CD4-positive, alpha-beta T cell (primary cell): Measurements from ENCODE around the gene KCNAB2. TPM values are rescaled to one million over a fixed set of nuclear protein-coding genes. Genes with fewer than 3 reads are reported as not detected.

Source experiments
- ATAC-seq: fragments of 200-7000 bp; cut with Tn5 transposase; one replicate; pipeline ENCODE4 v1.10.0; 2022; ENCODE audit warnings: mild to moderate bottlenecking; ENCODE audit not compliant: poor library complexity
- CTCF ChIA-PET: fragments of 350-600 bp; sonication (Branson Sonifier 250); formaldehyde crosslinking; loops from one replicate; lab custom pipeline; 2021; ENCODE audit warnings: antibody characterized with exemption, inconsistent platforms; lab: Charles Lee
- POLR2A ChIA-PET: fragments of 350-600 bp; sonication (Branson Sonifier 250); formaldehyde crosslinking; loops from one replicate; lab custom pipeline; 2021; ENCODE audit warnings: antibody characterized with exemption, inconsistent platforms; lab: Charles Lee
- DNase-seq, 14 experiments: peaks; one replicate each; pipeline ENCODE4 v3.0.0-alpha.2; 2013 to 2020; ENCODE audit warnings: mixed read lengths in 2 of 14
- H3K27ac ChIP-seq, 2 donors: one replicate each; pipeline versions ENCODE4 v1.5.1 to v1.7.0; 2013; ENCODE audit warnings: low read length in 2 of 2, low read depth in 1 of 2, mild to moderate bottlenecking in 1 of 2
- H3K27me3 ChIP-seq, 2 experiments: 1 replicate in 1 of 2; 2 replicates in 1 of 2; pipeline versions ENCODE4 v1.6.1 to v1.7.0; 2013; ENCODE audit warnings: low read length in 2 of 2, control low read depth in 1 of 2, mild to moderate bottlenecking in 1 of 2, moderate library complexity in 1 of 2; ENCODE audit not compliant: insufficient read depth in 2 of 2, control insufficient read depth in 1 of 2
- H3K36me3 ChIP-seq: one replicate; pipeline ENCODE4 v1.6.1; 2013; ENCODE audit warnings: low read length, control low read depth; ENCODE audit not compliant: insufficient read depth
- H3K4me1 ChIP-seq: one replicate; pipeline ENCODE4 v1.6.1; 2013; ENCODE audit warnings: low read length, control low read depth; ENCODE audit not compliant: insufficient read depth
- H3K4me3 ChIP-seq: one replicate; pipeline ENCODE4 v1.5.1; 2013; ENCODE audit warnings: mild to moderate bottlenecking, low read length, moderate library complexity
- H3K9me3 ChIP-seq, 2 experiments: 1 replicate in 1 of 2; 2 replicates in 1 of 2; pipeline versions ENCODE4 v1.6.1 to v1.7.0; 2013; ENCODE audit warnings: low read length in 2 of 2, mild to moderate bottlenecking in 2 of 2, control low read depth in 1 of 2, moderate library complexity in 1 of 2; ENCODE audit not compliant: control insufficient read depth in 1 of 2, insufficient read depth in 1 of 2
- H3K27ac Mint-ChIP-seq: one replicate; pipeline ENCODE4 v1.8.0; 2020; ENCODE audit warnings: mixed read lengths
- H3K27me3 Mint-ChIP-seq: one replicate; pipeline ENCODE4 v1.8.0; 2021; ENCODE audit warnings: mixed read lengths
- H3K36me3 Mint-ChIP-seq: one replicate; pipeline ENCODE4 v1.8.0; 2021; ENCODE audit warnings: low read depth, mixed read lengths
- H3K4me1 Mint-ChIP-seq: one replicate; pipeline ENCODE4 v1.8.0; 2021; ENCODE audit warnings: low read depth, mixed read lengths
- H3K4me3 Mint-ChIP-seq: one replicate; pipeline ENCODE4 v1.8.0; 2020; ENCODE audit warnings: mild to moderate bottlenecking, mixed read lengths
- H3K9me3 Mint-ChIP-seq: one replicate; pipeline ENCODE4 v1.8.0; 2020; ENCODE audit warnings: mixed read lengths
- intact Hi-C, 2 experiments: fragments of 100-400 bp; cut with DNase I in 1 of 2; cut with micrococcal nuclease in 1 of 2; formaldehyde crosslinking; loops; one replicate each; pipeline versions ENCODE4 v1.15.1 to v1.9.0; 2023 to 2025; cut with DNase I, micrococcal nuclease
- total RNA-seq, 174 experiments: library from RNA in 2 of 174; stranded (reverse) in 2 of 174; gene quantifications; one replicate each; pipeline ENCODE4 v1.2.3 and lab custom pipeline; 2021 to 2026
- TF ChIP-seq, protein P1 (sequence below): fragments of 200-600 bp; IDR thresholded peaks from one replicate; pipeline ENCODE4 v1.8.0; 2022; ENCODE audit warnings: antibody characterized with exemption, mild to moderate bottlenecking

Gene KCNAB2
- total RNA-seq, 2 experiments from 2014 or later = 147 to 155 TPM

GRCh38 chr1:6142734-6143133 lies 97.0 kb downstream of the KCNAB2 start:
- Histone ChIP-seq H3K36me3 (no peaks in the 10 kb centered on the region), H3K27ac (no peak overlapping the region), H3K4me1 (no peaks in the 10 kb centered on the region), H3K9me3 (no peaks in the 10 kb centered on the region), H3K27me3 (peaks cover 0 to 8% of the 10 kb centered on the region in 2 experiments), H3K4me3 (no peak overlapping the region)
- ATAC-seq (no peak), DNase-seq (no peak)
- H3K4me3 Mint-ChIP-seq = no peak overlapping the region
- TF ChIP-seq, protein P1, sequence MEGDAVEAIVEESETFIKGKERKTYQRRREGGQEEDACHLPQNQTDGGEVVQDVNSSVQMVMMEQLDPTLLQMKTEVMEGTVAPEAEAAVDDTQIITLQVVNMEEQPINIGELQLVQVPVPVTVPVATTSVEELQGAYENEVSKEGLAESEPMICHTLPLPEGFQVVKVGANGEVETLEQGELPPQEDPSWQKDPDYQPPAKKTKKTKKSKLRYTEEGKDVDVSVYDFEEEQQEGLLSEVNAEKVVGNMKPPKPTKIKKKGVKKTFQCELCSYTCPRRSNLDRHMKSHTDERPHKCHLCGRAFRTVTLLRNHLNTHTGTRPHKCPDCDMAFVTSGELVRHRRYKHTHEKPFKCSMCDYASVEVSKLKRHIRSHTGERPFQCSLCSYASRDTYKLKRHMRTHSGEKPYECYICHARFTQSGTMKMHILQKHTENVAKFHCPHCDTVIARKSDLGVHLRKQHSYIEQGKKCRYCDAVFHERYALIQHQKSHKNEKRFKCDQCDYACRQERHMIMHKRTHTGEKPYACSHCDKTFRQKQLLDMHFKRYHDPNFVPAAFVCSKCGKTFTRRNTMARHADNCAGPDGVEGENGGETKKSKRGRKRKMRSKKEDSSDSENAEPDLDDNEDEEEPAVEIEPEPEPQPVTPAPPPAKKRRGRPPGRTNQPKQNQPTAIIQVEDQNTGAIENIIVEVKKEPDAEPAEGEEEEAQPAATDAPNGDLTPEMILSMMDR = no peak
- CTCF ChIA-PET = no interaction called here
- intact Hi-C loops = no loop called here
- no peaks in the 10 kb centered on the region for H3K4me1 Mint-ChIP-seq
- no peak overlapping the region for H3K27ac Mint-ChIP-seq
- POLR2A ChIA-PET = no interaction called here
- H3K9me3 Mint-ChIP-seq = no peaks in the 10 kb centered on the region
- no peaks in the 10 kb centered on the region for H3K27me3 Mint-ChIP-seq
- no peaks in the 10 kb centered on the region for H3K36me3 Mint-ChIP-seq

DNA sequence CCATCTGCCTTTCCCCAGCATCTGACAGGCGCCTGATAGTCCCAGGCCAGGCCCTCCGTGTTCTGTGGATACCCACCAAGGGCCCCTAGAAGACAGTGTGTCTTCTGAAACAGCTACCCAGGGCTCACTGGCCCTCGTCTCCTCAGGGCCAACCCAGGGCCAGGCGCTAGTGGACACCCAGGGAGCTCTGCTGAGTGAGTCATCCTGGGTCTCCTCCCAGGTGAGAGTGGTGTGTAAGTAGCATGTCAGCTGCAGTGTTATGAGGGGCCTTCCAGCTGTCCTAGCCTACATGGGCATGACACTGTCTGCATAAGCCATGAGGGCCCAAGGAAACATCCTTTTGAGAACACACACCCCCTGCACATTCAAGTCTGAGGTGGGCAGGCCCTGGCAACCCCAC lies 97.7 kb downstream of the KCNAB2 start:
- Mint-ChIP-seq H3K4me3 (no peak overlapping the region), H3K27me3 (peaks cover 6% of the 10 kb centered on the region), H3K4me1 (peaks cover 6% of the 10 kb centered on the region), H3K27ac (no peak overlapping the region), H3K9me3 (no peaks in the 10 kb centered on the region), H3K36me3 (no peaks in the 10 kb centered on the region)
- Histone ChIP-seq H3K9me3 (no peaks in the 10 kb centered on the region), H3K27ac (no peak overlapping the region), H3K36me3 (no peaks in the 10 kb centered on the region), H3K4me1 (peaks cover 4% of the 10 kb centered on the region), H3K27me3 (peaks cover 3 to 8% of the 10 kb centered on the region in 2 experiments), H3K4me3 (no peak overlapping the region)
- CTCF ChIA-PET = no interaction called here
- ATAC-seq (no peak), DNase-seq (no peak)
- POLR2A ChIA-PET = no interaction called here
- TF ChIP-seq, protein P1 = no peak
- intact Hi-C loops = no loop called here

GRCh38 chr1:6144175-6144574 lies 98.5 kb downstream of the KCNAB2 start:
- Mint-ChIP-seq H3K36me3 (no peaks in the 10 kb centered on the region), H3K4me1 (peaks cover 9% of the 10 kb centered on the region), H3K9me3 (no peaks in the 10 kb centered on the region), H3K4me3 (no peak overlapping the region), H3K27ac (no peak overlapping the region), H3K27me3 (peaks cover 8% of the 10 kb centered on the region)
- no peak overlapping the region for H3K27ac ChIP-seq
- no peak for ATAC-seq
- peaks cover 0 to 4% of the 10 kb centered on the region in 2 experiments for H3K9me3 ChIP-seq
- POLR2A ChIA-PET = interaction anchor here (0.6 kb wide), 1 partner anchor 44 kb away, joined by 3 read pairs; no protein-coding TSS in a partner anchor
- peaks cover 7 to 12% of the 10 kb centered on the region in 2 experiments for H3K27me3 ChIP-seq
- no peak overlapping the region for H3K4me3 ChIP-seq
- CTCF ChIA-PET = no interaction called here
- DNase-seq = no peak
- H3K4me1 ChIP-seq = peaks cover 11% of the 10 kb centered on the region
- no peaks in the 10 kb centered on the region for H3K36me3 ChIP-seq
- intact Hi-C loops = no loop called here
- TF ChIP-seq, protein P1 = no peak
